ENCODE results near the gene ADK.
"Not testable (repeated sequence)": the region's sequence is repeated elsewhere in the genome, so short reads cannot be mapped to it uniquely, and the experiment has no call there.

ADK gene

GRCh38 chr10:74548676-74549075 lies 397.7 kb downstream of the ADK start:
- no peak for DNase-seq (ENCODE audit: low read depth)

- DNase-seq (ENCODE audit: low read depth), result no peak
Observed at GRCh38 chr10:74556072-74556705, 405.2 kb downstream of the ADK start.

- no peak for DNase-seq (ENCODE audit: low read depth)
Observed at GRCh38 chr10:74557098-74557497, 406.1 kb downstream of the ADK start.

- no peak for DNase-seq (ENCODE audit: low read depth)
Observed at GRCh38 chr10:74558403-74558802, 407.4 kb downstream of the ADK start.

- no peak for DNase-seq (ENCODE audit: low read depth)
Observed at GRCh38 chr10:74558897-74559296, 407.9 kb downstream of the ADK start.

GRCh38 chr10:74568896-74569295 lies 417.9 kb downstream of the ADK start:
- DNase-seq (ENCODE audit: low read depth), result not testable (repeated sequence)

- DNase-seq (ENCODE audit: low read depth), result not testable (repeated sequence)
Observed at GRCh38 chr10:74573497-74573896, 422.5 kb downstream of the ADK start.

GRCh38 chr10:74575191-74575720 lies 424.2 kb downstream of the ADK start:
- no peak for DNase-seq (ENCODE audit: low read depth)

- DNase-seq (ENCODE audit: low read depth), result no peak
Observed at GRCh38 chr10:74575912-74576311, 424.9 kb downstream of the ADK start.

GRCh38 chr10:74576586-74576985 lies 425.6 kb downstream of the ADK start:
- DNase-seq (ENCODE audit: low read depth), result no peak

- DNase-seq (ENCODE audit: low read depth), result not testable (repeated sequence)
Observed at GRCh38 chr10:74580438-74580837, 429.4 kb downstream of the ADK start.

GRCh38 chr10:74582566-74582965 lies 431.5 kb downstream of the ADK start:
- DNase-seq (ENCODE audit: low read depth), result no peak

- peak; percentile 70 for DNase-seq (ENCODE audit: low read depth)
Observed at GRCh38 chr10:74585231-74586087, 434.4 kb downstream of the ADK start.

- DNase-seq (ENCODE audit: low read depth), result no peak
Observed at GRCh38 chr10:74586088-74586585, 435.1 kb downstream of the ADK start.

- no peak for DNase-seq (ENCODE audit: low read depth)
Observed at GRCh38 chr10:74587109-74587854, 436.3 kb downstream of the ADK start.

GRCh38 chr10:74589226-74589673 lies 438.2 kb downstream of the ADK start:
- DNase-seq (ENCODE audit: low read depth), result peak; percentile 99

GRCh38 chr10:74589851-74590250 lies 438.8 kb downstream of the ADK start:
- no peak for DNase-seq (ENCODE audit: low read depth)

- peak; percentile 95 for DNase-seq (ENCODE audit: low read depth)
Observed at GRCh38 chr10:74593470-74593869, 442.4 kb downstream of the ADK start.

- no peak for DNase-seq (ENCODE audit: low read depth)
Observed at GRCh38 chr10:74596713-74597112, 445.7 kb downstream of the ADK start.

GRCh38 chr10:74598891-74599566 lies 448.0 kb downstream of the ADK start:
- DNase-seq (ENCODE audit: low read depth), result no peak

GRCh38 chr10:74599672-74600071 lies 448.7 kb downstream of the ADK start:
- no peak for DNase-seq (ENCODE audit: low read depth)

- DNase-seq (ENCODE audit: low read depth), result no peak
Observed at GRCh38 chr10:74600170-74600569, 449.1 kb downstream of the ADK start.

All from fibroblast of gingiva (primary cell).